Loucy (cell line): ENCODE data around the gene ZCCHC14.

Source experiments
- H2AFZ ChIP-seq: fragments of 200-600 bp; sonication (generic); 2 replicates; pipeline ENCODE4 v1.6.0; 2016; ENCODE audit warnings: antibody characterized with exemption, mild to moderate bottlenecking, low read length, moderate library complexity
- H3F3A ChIP-seq: fragments of 200-600 bp; 2 replicates; pipeline ENCODE4 v1.6.0; 2016; ENCODE audit warnings: antibody characterized with exemption, low read depth, mild to moderate bottlenecking
- H3K27me3 ChIP-seq: fragments of 200-600 bp; sonication (generic); 2 replicates; pipeline ENCODE4 v1.6.1; 2014; ENCODE audit warnings: low read length, mild to moderate bottlenecking; ENCODE audit not compliant: insufficient read depth, poor library complexity, severe bottlenecking
- H3K36me3 ChIP-seq: fragments of 200-600 bp; sonication (generic); 2 replicates; pipeline ENCODE4 v1.6.1; 2016; ENCODE audit warnings: low read length; ENCODE audit not compliant: insufficient read depth
- H3K4me1 ChIP-seq: fragments of 200-600 bp; sonication (generic); 2 replicates; pipeline ENCODE4 v1.5.1; 2014; ENCODE audit warnings: low read length, mild to moderate bottlenecking; ENCODE audit not compliant: insufficient read depth, poor library complexity, severe bottlenecking
- H3K4me2 ChIP-seq: fragments of 200-600 bp; sonication (generic); 2 replicates; pipeline ENCODE4 v1.6.0; 2014; ENCODE audit warnings: antibody characterized with exemption, low read length, low read depth, mild to moderate bottlenecking; ENCODE audit not compliant: poor library complexity, severe bottlenecking
- H3K4me3 ChIP-seq: fragments of 200-600 bp; sonication (generic); 2 replicates; pipeline ENCODE4 v1.5.1; 2014; ENCODE audit warnings: low read length, mild to moderate bottlenecking, mixed read lengths; ENCODE audit not compliant: poor library complexity, severe bottlenecking
- H3K79me2 ChIP-seq: fragments of 200-600 bp; sonication (generic); 2 replicates; pipeline ENCODE4 v1.6.1; 2014; ENCODE audit warnings: low read length; ENCODE audit not compliant: insufficient read depth
- H3K9ac ChIP-seq: fragments of 200-600 bp; sonication (generic); 2 replicates; pipeline ENCODE4 v1.6.0; 2014; ENCODE audit warnings: mild to moderate bottlenecking, low read depth, low read length, moderate library complexity; ENCODE audit not compliant: poor library complexity, severe bottlenecking
- H3K9me2 ChIP-seq: fragments of 200-600 bp; sonication (generic); replicated peaks from 2 replicates; pipeline ENCODE4 v1.6.1; 2016; ENCODE audit warnings: low read depth, low read length, mixed read lengths
- H3K9me3 ChIP-seq: fragments of 200-600 bp; sonication (generic); 2 replicates; pipeline ENCODE4 v1.6.1; 2014; ENCODE audit warnings: mild to moderate bottlenecking, antibody characterized with exemption, low read length, low read depth; ENCODE audit not compliant: insufficient read depth
- H4K20me1 ChIP-seq: fragments of 200-600 bp; sonication (generic); 2 replicates; pipeline ENCODE4 v1.6.0; 2014; ENCODE audit warnings: antibody characterized with exemption, low read length, mild to moderate bottlenecking; ENCODE audit not compliant: insufficient read depth, poor library complexity, severe bottlenecking
- EZH2phosphoT487 ChIP-seq: fragments of 200-600 bp; IDR thresholded peaks from 2 replicates; pipeline ENCODE4 v1.6.1; 2018; ENCODE audit warnings: antibody characterized with exemption, mild to moderate bottlenecking, moderate library complexity, borderline replicate concordance
- TF ChIP-seq, protein P1 (sequence below): fragments of 200-600 bp; sonication (generic); conservative IDR thresholded peaks from 2 replicates; pipeline ENCODE4 v1.5.1; 2014; ENCODE audit warnings: mild to moderate bottlenecking, antibody characterized with exemption, low read length

ZCCHC14 gene

DNA sequence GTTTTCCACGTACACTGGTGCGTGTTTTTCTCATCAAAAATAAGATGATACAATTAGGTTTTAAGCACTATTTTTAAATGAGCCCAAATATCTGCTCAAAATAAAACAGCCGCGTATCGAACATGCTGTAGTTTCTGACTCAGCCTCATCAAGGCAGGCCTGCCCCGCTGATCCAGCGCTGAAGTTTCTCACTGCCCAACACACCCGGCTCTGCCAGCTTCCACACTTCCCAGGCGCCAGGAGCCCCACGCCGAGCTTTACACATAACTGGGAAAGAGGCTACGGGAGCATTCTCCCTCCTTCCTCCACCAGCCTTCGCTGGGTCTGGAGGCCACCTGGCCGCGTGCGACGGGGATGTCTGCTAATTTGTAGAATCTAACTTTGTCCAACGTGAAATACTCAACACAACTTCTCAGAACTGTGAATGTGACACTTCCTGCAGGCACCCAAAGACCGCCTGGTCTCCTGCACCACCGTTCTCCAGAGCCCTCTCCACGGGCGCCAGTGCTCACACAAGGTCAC is 58.6 kb downstream of the ZCCHC14 start:
- H3K9ac ChIP-seq = no peak overlapping the region
- H3K79me2 ChIP-seq = no peaks in the 10 kb centered on the region
- no peaks in the 10 kb centered on the region for H3F3A ChIP-seq

DNA sequence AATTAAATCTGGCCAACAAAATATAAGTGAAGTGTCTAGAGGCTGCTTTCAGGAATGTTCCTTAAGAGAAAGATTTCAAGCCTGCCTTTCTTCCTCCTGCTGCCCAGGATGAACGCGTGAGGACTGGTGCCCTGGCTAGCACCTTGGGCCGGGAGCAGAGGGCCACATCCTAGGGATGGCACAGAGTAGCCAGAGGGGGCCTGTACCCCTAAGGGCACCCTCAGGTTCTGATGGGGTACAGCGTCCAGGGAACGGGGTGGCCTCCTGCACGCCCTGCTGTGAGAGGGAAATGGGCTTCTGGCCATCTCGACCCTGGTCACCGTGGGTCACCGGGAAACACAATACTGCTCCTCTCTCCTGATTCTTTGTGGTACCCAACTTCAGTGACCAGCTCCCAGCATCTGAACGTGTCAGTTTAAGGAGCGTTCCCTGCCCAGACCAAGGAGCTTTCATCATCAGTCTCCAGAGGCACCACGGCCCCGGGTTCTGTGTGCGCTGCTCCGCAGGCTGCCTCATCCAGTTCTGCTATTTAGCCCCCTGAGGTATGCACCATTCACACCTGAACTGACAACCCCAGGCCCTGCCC is 60.4 kb downstream of the ZCCHC14 start:
- no peak for TF ChIP-seq EZH2phosphoT487
- TF ChIP-seq, protein P1, sequence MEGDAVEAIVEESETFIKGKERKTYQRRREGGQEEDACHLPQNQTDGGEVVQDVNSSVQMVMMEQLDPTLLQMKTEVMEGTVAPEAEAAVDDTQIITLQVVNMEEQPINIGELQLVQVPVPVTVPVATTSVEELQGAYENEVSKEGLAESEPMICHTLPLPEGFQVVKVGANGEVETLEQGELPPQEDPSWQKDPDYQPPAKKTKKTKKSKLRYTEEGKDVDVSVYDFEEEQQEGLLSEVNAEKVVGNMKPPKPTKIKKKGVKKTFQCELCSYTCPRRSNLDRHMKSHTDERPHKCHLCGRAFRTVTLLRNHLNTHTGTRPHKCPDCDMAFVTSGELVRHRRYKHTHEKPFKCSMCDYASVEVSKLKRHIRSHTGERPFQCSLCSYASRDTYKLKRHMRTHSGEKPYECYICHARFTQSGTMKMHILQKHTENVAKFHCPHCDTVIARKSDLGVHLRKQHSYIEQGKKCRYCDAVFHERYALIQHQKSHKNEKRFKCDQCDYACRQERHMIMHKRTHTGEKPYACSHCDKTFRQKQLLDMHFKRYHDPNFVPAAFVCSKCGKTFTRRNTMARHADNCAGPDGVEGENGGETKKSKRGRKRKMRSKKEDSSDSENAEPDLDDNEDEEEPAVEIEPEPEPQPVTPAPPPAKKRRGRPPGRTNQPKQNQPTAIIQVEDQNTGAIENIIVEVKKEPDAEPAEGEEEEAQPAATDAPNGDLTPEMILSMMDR = no peak
- Histone ChIP-seq H3K9me3 (no peaks in the 10 kb centered on the region), H3K4me3 (no peak overlapping the region), H3K36me3 (no peaks in the 10 kb centered on the region), H3K9ac (no peak overlapping the region), H3K27me3 (no peaks in the 10 kb centered on the region), H3F3A (no peaks in the 10 kb centered on the region), H3K4me1 (peaks cover 19% of the 10 kb centered on the region), H3K79me2 (no peaks in the 10 kb centered on the region), H3K4me2 (no peak overlapping the region), H2AFZ (no peak overlapping the region), H3K9me2 (no peaks in the 10 kb centered on the region), H4K20me1 (no peaks in the 10 kb centered on the region)

More for the DNA sequence above, 58.6 kb downstream of the ZCCHC14 start:
- H3K9me3 ChIP-seq = no peaks in the 10 kb centered on the region
- no peak overlapping the region for H3K4me2 ChIP-seq
- no peak overlapping the region for H2AFZ ChIP-seq
- H3K27me3 ChIP-seq = no peaks in the 10 kb centered on the region
- no peaks in the 10 kb centered on the region for H3K9me2 ChIP-seq
- no peaks in the 10 kb centered on the region for H3K36me3 ChIP-seq
- no peaks in the 10 kb centered on the region for H4K20me1 ChIP-seq
- peaks cover 7% of the 10 kb centered on the region for H3K4me1 ChIP-seq
- no peak for TF ChIP-seq EZH2phosphoT487
- TF ChIP-seq, protein P1 = no peak
- H3K4me3 ChIP-seq = no peak overlapping the region

DNA sequence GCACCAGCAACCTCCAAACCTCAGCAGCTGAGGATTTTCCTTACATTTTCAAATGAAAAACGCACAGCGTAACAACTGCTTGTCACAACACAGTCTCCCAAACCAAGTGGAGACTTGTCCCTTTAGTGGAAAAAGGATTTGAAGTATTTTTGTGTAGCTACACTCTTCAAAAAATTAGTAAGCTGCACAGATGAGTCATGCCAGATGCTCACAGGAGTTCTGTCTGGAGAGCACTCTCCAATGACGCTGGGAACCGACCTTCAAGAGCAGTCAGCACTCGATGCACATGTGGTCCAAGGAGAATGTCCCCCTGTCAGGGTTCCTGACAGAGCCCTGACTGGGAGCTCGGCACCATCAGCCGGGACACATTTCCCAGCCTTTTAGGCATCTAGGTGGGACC is 60.9 kb downstream of the ZCCHC14 start:
- Histone ChIP-seq H3K36me3 (no peaks in the 10 kb centered on the region), H3K79me2 (no peaks in the 10 kb centered on the region), H3K27me3 (no peaks in the 10 kb centered on the region), H3K9ac (no peak overlapping the region), H2AFZ (no peak overlapping the region), H3F3A (no peaks in the 10 kb centered on the region), H3K9me3 (no peaks in the 10 kb centered on the region), H3K4me3 (no peak overlapping the region), H4K20me1 (no peaks in the 10 kb centered on the region), H3K9me2 (no peaks in the 10 kb centered on the region), H3K4me2 (no peak overlapping the region), H3K4me1 (peaks cover 19% of the 10 kb centered on the region)
- no peak for TF ChIP-seq EZH2phosphoT487
- TF ChIP-seq, protein P1 = no peak
